ENCODE results near the gene MAGOH. TPM values are rescaled to one million over a fixed set of nuclear protein-coding genes. Genes with fewer than 3 reads are reported as not detected.
A peak's percentile ranks its signal among the peaks of the same experiment; 100 is the strongest.

Gene MAGOH
- total and polyA plus RNA-seq, 2 of the 13 experiments (the other 11 are each of a cell fraction or from before 2014, with no cell fraction given) = 24.1 to 87.0 TPM

- no peak for FAIRE-seq
These were observed 12.0 kb upstream of the MAGOH start for GRCh38 chr1:53250325-53250724.

GRCh38 chr1:53249706-53250105, 11.4 kb upstream of the MAGOH start:
- DNase-seq (ENCODE audit: low spot score) (no peak), FAIRE-seq (no peak), ATAC-seq (no peak)
- CTCF ChIA-PET (ENCODE audit: low intra/inter-chr PET ratio, low total read pairs) = no interaction called here
- H3K9me3 ChIP-seq (ENCODE audit: low read length) = no peaks in the 10 kb centered on the region
- in situ Hi-C loops (cut with HindIII; ENCODE audit: extremely low pct_ligation_motif_present, low pct_unique_long_range_greater_than_20kb) (no loop called here), intact Hi-C loops (cut with micrococcal nuclease; ENCODE audit: unreplicated experiment) (no loop called here)
- no peak overlapping the region for H3K4me3 ChIP-seq (replicated peaks in 1 of 3; ENCODE audit: insufficient read depth in 1 of 3, low read depth in 2 of 3, low read length in 3 of 3)
- no peaks in the 10 kb centered on the region for H3K4me1 ChIP-seq (ENCODE audit: insufficient read depth, low read length)
- H3K27ac ChIP-seq (ENCODE audit: extremely low read length, insufficient read depth, low read length) = no peak overlapping the region
- WGBS (ENCODE audit: low lambda C conversion rate) = 70% methylated on average over 3 of the region's 3 CpGs
- POLR2A ChIA-PET = no interaction called here
- BruUV-seq (replicated peaks) = no TSS peak
- H3K4me2 ChIP-seq (ENCODE audit: low read depth, low read length) = no peak overlapping the region
- no peaks in the 10 kb centered on the region for H4K20me1 ChIP-seq (ENCODE audit: insufficient read depth, low read length)
- H3K36me3 ChIP-seq (replicated peaks in 1 of 2; ENCODE audit: control insufficient read depth in 1 of 2, insufficient read depth in 2 of 2, low read length in 2 of 2) = peaks cover 10 to 49% of the 10 kb centered on the region in 2 experiments; a peak in 4 of 5 replicates
- no peak overlapping the region for H3K9ac ChIP-seq (ENCODE audit: insufficient read depth, low read depth, low read length)
- H2AFZ ChIP-seq (ENCODE audit: low read length) = no peak overlapping the region
- no peaks in the 10 kb centered on the region for H3K79me2 ChIP-seq (ENCODE audit: insufficient read depth, low read length)
- no peaks in the 10 kb centered on the region for H3K27me3 ChIP-seq (ENCODE audit: control insufficient read depth in 1 of 2, insufficient read depth in 2 of 2, low read length in 2 of 2)
- TF ChIP-seq ZNF460 (CRISPR knock-in tag; IDR thresholded peaks at IDR 0.05; ENCODE audit: borderline replicate concordance) (no peak), MEF2D (CRISPR knock-in tag; IDR thresholded peaks at IDR 0.05) (no peak), SMARCC2 (IDR thresholded peaks at IDR 0.05) (no peak)

More at GRCh38 chr1:53250325-53250724, 12.0 kb upstream of the MAGOH start:
- no peak overlapping the region for H3K9ac ChIP-seq (ENCODE audit: insufficient read depth, low read depth, low read length)
- peaks cover 11 to 55% of the 10 kb centered on the region in 2 experiments; a peak in 4 of 5 replicates for H3K36me3 ChIP-seq (replicated peaks in 1 of 2; ENCODE audit: control insufficient read depth in 1 of 2, insufficient read depth in 2 of 2, low read length in 2 of 2)
- H3K27ac ChIP-seq (ENCODE audit: extremely low read length, insufficient read depth, low read length) = no peak overlapping the region
- ATAC-seq (no peak), DNase-seq (ENCODE audit: low spot score) (no peak)
- ChIA-PET CTCF (ENCODE audit: low intra/inter-chr PET ratio, low total read pairs) (no interaction called here), POLR2A (no interaction called here)
- H3K4me2 ChIP-seq (ENCODE audit: low read depth, low read length) = no peak overlapping the region
- peak; percentile 44 for TF ChIP-seq HNRNPK (IDR thresholded peaks at IDR 0.05; ENCODE audit: low read depth, low read length, poor library complexity, severe bottlenecking)
- no peak for TF ChIP-seq CENPT (CRISPR knock-in tag; IDR thresholded peaks at IDR 0.05; ENCODE audit: low read depth)
- no peak for TF ChIP-seq CEBPG (CRISPR knock-in tag; IDR thresholded peaks at IDR 0.05)
- no peaks in the 10 kb centered on the region for H3K9me3 ChIP-seq (ENCODE audit: low read length)
- intact Hi-C loops (cut with micrococcal nuclease; ENCODE audit: unreplicated experiment) = no loop called here
- BruUV-seq (replicated peaks) = no TSS peak
- H3K4me3 ChIP-seq (replicated peaks in 1 of 3; ENCODE audit: insufficient read depth in 1 of 3, low read depth in 2 of 3, low read length in 3 of 3) = no peak overlapping the region
- no peaks in the 10 kb centered on the region for H3K79me2 ChIP-seq (ENCODE audit: insufficient read depth, low read length)
- in situ Hi-C loops (cut with HindIII; ENCODE audit: extremely low pct_ligation_motif_present, low pct_unique_long_range_greater_than_20kb) = no loop called here
- no peaks in the 10 kb centered on the region for H3K4me1 ChIP-seq (ENCODE audit: insufficient read depth, low read length)
- no peaks in the 10 kb centered on the region for H3K27me3 ChIP-seq (ENCODE audit: control insufficient read depth in 1 of 2, insufficient read depth in 2 of 2, low read length in 2 of 2)
- no peak overlapping the region for H2AFZ ChIP-seq (ENCODE audit: low read length)
- WGBS (ENCODE audit: low lambda C conversion rate) = 95% methylated on average over 4 of the region's 4 CpGs
- no peaks in the 10 kb centered on the region for H4K20me1 ChIP-seq (ENCODE audit: insufficient read depth, low read length)

Measured in HepG2 (cell line).